Ovary (tissue), 9 donors: ENCODE data around the gene MAN1A2. TPM values are rescaled to one million over a fixed set of nuclear protein-coding genes. Genes with fewer than 3 reads are reported as not detected.

Source experiments
- DNase-seq, 5 donors: peaks; one replicate each; pipeline ENCODE4 v3.0.0-alpha.2; 2019 to 2020
- H3K27ac ChIP-seq, 2 donors: fragments of 200-600 bp; one replicate each; pipeline versions ENCODE4 v1.5.1 to v1.8.0; 2019 to 2022
- H3K27me3 ChIP-seq: fragments of 200-600 bp; one replicate; pipeline ENCODE4 v1.8.0; 2022
- H3K36me3 ChIP-seq: fragments of 200-600 bp; sonication (generic); one replicate; pipeline ENCODE4 v1.5.1; 2019
- H3K4me1 ChIP-seq: one replicate; pipeline ENCODE4 v1.8.1; 2013; ENCODE audit warnings: mild to moderate bottlenecking, moderate library complexity; ENCODE audit not compliant: insufficient read depth
- H3K4me3 ChIP-seq: fragments of 200-600 bp; sonication (generic); one replicate; pipeline ENCODE4 v1.5.1; 2017
- H3K9me3 ChIP-seq, 2 donors: fragments of 200-600 bp in 1 of 2; sonication (generic) in 1 of 2; one replicate each; pipeline versions ENCODE4 v1.5.1 to v1.8.1; 2013 to 2019; ENCODE audit warnings: mild to moderate bottlenecking in 1 of 2, moderate library complexity in 1 of 2
- CTCF ChIP-seq, 3 donors: fragments of 450-650 bp in 2 of 3; fragments of 200-600 bp in 1 of 3; IDR thresholded peaks; one replicate each; pipeline versions ENCODE4 v1.5.1 to v1.8.0; 2016 to 2022; ENCODE audit warnings: antibody characterized with exemption in 3 of 3, mild to moderate bottlenecking in 1 of 3
- EP300 ChIP-seq: sonication (generic); formaldehyde crosslinking; IDR thresholded peaks from one replicate; pipeline ENCODE4 v1.6.1; 2017; ENCODE audit warnings: antibody characterized with exemption
- POLR2A ChIP-seq: fragments of 450-650 bp; IDR thresholded peaks from one replicate; pipeline ENCODE4 v1.6.1; 2017; ENCODE audit warnings: antibody characterized with exemption, mild to moderate bottlenecking, moderate library complexity
- whole genome bisulfite sequencing, 3 donors: extraction: QIAGEN DNeasy Blood & Tissue Kit in 1 of 3; methylation state at CpG; one replicate each; pipeline versions ENCODE4 v1.1.5 to v1.1.7; 2013 to 2017; 5-methylcytosine and 5-hydroxymethylcytosine counted together
- intact Hi-C, 4 donors: fragments of 100-400 bp; cut with DNase I; formaldehyde crosslinking; loops; one replicate each; pipeline versions ENCODE4 v1.11.0 to v1.15.1; 2022 to 2023
- polyA plus RNA-seq, 2 donors: library from polyadenylated mRNA; stranded (reverse); fragments of 200-250 nt in 1 of 2; fragments of 350-450 nt in 1 of 2; fragmentation: Illumina TruSeq in 1 of 2; extraction: RNeasy Lipid Tissue Mini Kit (QIAGEN cat#74804) in 1 of 2; gene quantifications; one replicate each; pipeline ENCODE4 v1.2.3, GENCODE V29; 2013 to 2014
- total RNA-seq, 7 donors: library from RNA; depleted of rRNA in 2 of 7; stranded (reverse); fragments of >200 nt in 2 of 7; fragmentation: NEBNext Ultra II Directional in 3 of 7; extraction: Animal tissue kit (Norgen Biotek cat#: 25700) in 3 of 7; gene quantifications; one replicate each; pipeline versions ENCODE4 v1.1.0 to v1.2.4, GENCODE V29; 2016 to 2023
- donor health status: DM: no; HTN: no; CAD: no; lungs with moderate emphysema.
- donor health status: DM: no; HTN: no; CAD: no.
- donor health status: Bipolar disorder and iron deficiency.
- donor health status: DM: yes; HTN: yes; CAD: no.
- donor health status: DM: no; HTN: no; CAD: no.
- donor health status: DM: yes; HTN: yes; CAD: no.

MAN1A2 gene
- total and polyA plus RNA-seq, 9 donors = 9.3 to 59.9 (median 44.8) TPM

- Histone ChIP-seq H3K4me1 (no peaks in the 10 kb centered on the region), H3K27me3 (no peaks in the 10 kb centered on the region), H3K27ac (no peak overlapping the region), H3K9me3 (peaks cover 0 to 4% of the 10 kb centered on the region in 2 donors), H3K36me3 (no peaks in the 10 kb centered on the region), H3K4me3 (no peak overlapping the region)
- no peak for DNase-seq
- TF ChIP-seq POLR2A = no peak
- WGBS, 3 donors = 81 to 92% (median 89%) methylated on average over 4 of the region's 4 CpGs
- intact Hi-C loops = no loop called here
Measured at GRCh38 chr1:117563492-117563875, 196.2 kb downstream of the MAN1A2 start.

DNA sequence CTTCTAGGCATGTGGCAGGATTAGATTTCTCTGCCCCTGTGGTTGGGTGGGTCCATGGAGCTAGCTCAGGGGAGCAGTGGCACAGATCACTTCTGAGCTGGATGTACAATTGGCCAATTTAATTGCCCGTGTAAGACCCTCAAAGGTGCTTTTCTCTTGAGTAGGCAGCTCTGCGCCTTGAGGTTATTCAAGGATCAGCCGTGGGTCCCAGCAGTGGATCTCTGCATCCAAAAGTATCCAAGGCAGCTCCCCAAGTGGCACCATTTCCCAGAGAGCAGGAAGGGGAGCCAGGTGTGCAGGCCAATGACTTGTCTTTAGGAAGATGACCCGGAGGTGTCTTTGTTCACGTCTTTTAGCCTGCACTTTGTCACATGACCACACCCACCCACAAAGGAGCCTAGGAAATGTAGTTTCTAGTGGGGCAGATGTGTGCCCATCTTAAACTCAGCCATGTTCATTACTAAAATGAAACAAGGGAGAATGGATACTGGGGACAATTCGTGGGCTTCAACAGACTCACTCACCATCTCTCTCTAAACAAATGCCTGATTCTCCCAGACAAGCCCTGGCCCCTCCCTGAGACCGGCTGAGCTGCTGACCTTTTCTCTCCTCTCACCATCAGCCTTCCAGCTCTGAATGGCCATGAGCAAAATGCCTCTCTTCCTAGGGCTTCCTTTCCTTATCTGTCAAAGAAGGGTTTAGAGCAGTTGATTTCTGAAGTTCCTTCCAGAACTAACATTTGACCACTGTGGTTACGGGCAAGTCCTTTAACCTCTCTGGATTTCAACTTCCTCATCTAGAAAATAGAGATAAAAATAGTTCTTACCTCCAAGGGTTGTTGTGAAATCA, 197.2 kb downstream of the MAN1A2 start:
- no peaks in the 10 kb centered on the region for H3K27me3 ChIP-seq
- TF ChIP-seq POLR2A (no peak), EP300 (no peak), CTCF (IDR thresholded peaks at IDR 0.05) (no peak)
- 78 to 86% (median 79%) methylated on average over 8 of the region's 8 CpGs for WGBS, 3 donors
- no peak overlapping the region for H3K4me3 ChIP-seq
- no peaks in the 10 kb centered on the region for H3K4me1 ChIP-seq
- DNase-seq = no peak
- no peaks in the 10 kb centered on the region for H3K36me3 ChIP-seq
- H3K27ac ChIP-seq = no peak overlapping the region
- intact Hi-C loops = no loop called here
- H3K9me3 ChIP-seq = no peaks in the 10 kb centered on the region

- intact Hi-C loops = no loop called here
- H3K9me3 ChIP-seq = no peaks in the 10 kb centered on the region
- no peak overlapping the region for H3K4me3 ChIP-seq
- WGBS, 3 donors = 94 to 95% (median 94%) methylated on average over 4 of the region's 4 CpGs
- H3K27ac ChIP-seq = no peak overlapping the region
- H3K27me3 ChIP-seq = no peaks in the 10 kb centered on the region
- no peaks in the 10 kb centered on the region for H3K4me1 ChIP-seq
- TF ChIP-seq CTCF (IDR thresholded peaks at IDR 0.05) (no peak), POLR2A (no peak), EP300 (no peak)
- no peak for DNase-seq
- H3K36me3 ChIP-seq = no peaks in the 10 kb centered on the region
Measured at GRCh38 chr1:117565076-117565556, 197.9 kb downstream of the MAN1A2 start.

DNA sequence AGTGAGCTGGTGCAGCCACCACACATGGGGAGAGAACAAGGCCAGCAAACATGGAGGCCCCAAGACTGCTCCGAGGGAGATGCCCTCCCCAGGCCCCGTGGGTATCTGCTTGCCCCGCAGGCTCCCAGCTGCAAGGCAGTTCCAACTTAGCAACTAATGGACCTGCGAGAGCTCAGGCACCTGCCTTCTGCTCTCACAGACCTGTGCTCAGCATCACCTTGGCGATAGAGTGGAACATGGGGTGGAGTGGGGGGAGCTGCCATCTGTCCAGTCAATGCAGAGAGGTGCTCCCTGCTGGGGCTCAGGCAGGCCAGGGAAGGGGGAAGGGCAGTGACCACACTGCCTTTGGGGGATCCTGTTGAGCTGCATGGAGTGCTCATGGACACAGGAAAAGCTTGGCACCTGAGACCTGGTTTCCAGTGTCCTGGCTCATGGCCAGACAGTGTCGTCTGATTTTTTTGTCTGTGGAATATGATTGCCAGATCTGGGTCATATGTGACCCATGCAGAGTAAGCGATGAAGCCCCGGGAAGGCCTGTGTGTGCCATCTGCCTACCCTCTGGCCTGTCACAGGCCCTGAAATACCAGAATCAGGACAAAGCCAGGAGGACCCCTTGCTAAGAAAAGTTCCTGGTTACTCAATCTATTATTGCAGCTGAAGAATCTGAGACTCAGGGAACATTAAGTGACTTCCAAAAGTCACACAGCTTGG, 198.7 kb downstream of the MAN1A2 start:
- Histone ChIP-seq H3K27me3 (no peaks in the 10 kb centered on the region), H3K4me3 (no peak overlapping the region), H3K27ac (no peak overlapping the region), H3K36me3 (no peaks in the 10 kb centered on the region), H3K9me3 (no peaks in the 10 kb centered on the region), H3K4me1 (no peaks in the 10 kb centered on the region)
- intact Hi-C loops = no loop called here
- DNase-seq = no peak
- no peak for TF ChIP-seq POLR2A
- no peak for TF ChIP-seq EP300
- TF ChIP-seq CTCF (IDR thresholded peaks at IDR 0.05) = no peak
- 87 to 91% (median 90%) methylated on average over 8 of the region's 8 CpGs for WGBS, 3 donors
